HEK293 (cell line): ENCODE measurements around the gene CC2D1A.

Source experiments
- CTCF ChIA-PET: fragments of 350-600 bp; formaldehyde crosslinking; extraction: SDS; loops from one replicate; lab custom pipeline; 2021; ENCODE audit warnings: antibody characterized with exemption; lab: Yijun Ruan, JAX
- POLR2A ChIA-PET: fragments of 300-600 bp; formaldehyde crosslinking; extraction: SDS; loops from one replicate; lab custom pipeline; 2020; ENCODE audit warnings: antibody characterized with exemption, inconsistent platforms; lab: Yijun Ruan, JAX
- H3K27ac ChIP-seq: fragments of 200-500 bp; sonication (Bioruptor generic); 2 replicates; pipeline ENCODE4 v1.5.1; 2014; ENCODE audit warnings: low read depth, low read length, control low read depth, inconsistent platforms; ENCODE audit errors: extremely low read depth
- H3K36me3 ChIP-seq, 2 experiments: fragments of 200-500 bp in 1 of 2; sonication (Bioruptor generic) in 1 of 2; 1 replicate in 1 of 2; 2 replicates in 1 of 2; pipeline ENCODE4 v1.5.1; 2014 to 2017; ENCODE audit warnings: inconsistent platforms in 2 of 2, low read length in 2 of 2; ENCODE audit not compliant: control insufficient read depth in 2 of 2, insufficient read depth in 1 of 2
- H3K4me1 ChIP-seq: fragments of 200-500 bp; sonication (Bioruptor generic); 2 replicates; pipeline ENCODE4 v1.5.1; 2014; ENCODE audit warnings: mild to moderate bottlenecking, low read length, inconsistent platforms; ENCODE audit not compliant: control insufficient read depth, insufficient read depth
- H3K4me3 ChIP-seq: 2 replicates; pipeline ENCODE4 v1.5.1; 2011; ENCODE audit warnings: low read depth, mild to moderate bottlenecking, control low read depth, low read length, moderate library complexity
- H3K9me3 ChIP-seq: fragments of 200-500 bp; sonication (Bioruptor generic); 2 replicates; pipeline ENCODE4 v1.5.1; 2014; ENCODE audit warnings: low read depth, low read length, inconsistent platforms; ENCODE audit not compliant: control insufficient read depth, insufficient read depth
- EGR2 ChIP-seq: fragments of 450-650 bp; formaldehyde crosslinking; IDR thresholded peaks from 2 replicates; pipeline ENCODE4 v1.5.1; 2016; ENCODE audit warnings: low read depth, missing biosample characterization, missing genetic modification characterization
- ELK4 ChIP-seq: IDR thresholded peaks from 2 replicates; pipeline ENCODE4 v1.6.1; 2011; ENCODE audit warnings: mild to moderate bottlenecking, low read depth, low read length, borderline replicate concordance
- GLIS2 ChIP-seq: fragments of 450-650 bp; formaldehyde crosslinking; IDR thresholded peaks from 2 replicates; pipeline ENCODE4 v1.5.1; 2016; ENCODE audit warnings: missing biosample characterization, missing genetic modification characterization
- KLF16 ChIP-seq: fragments of 450-650 bp; formaldehyde crosslinking; IDR thresholded peaks from 2 replicates; pipeline ENCODE4 v1.5.1; 2017; ENCODE audit warnings: missing biosample characterization, missing genetic modification characterization
- PATZ1 ChIP-seq: fragments of 450-650 bp; formaldehyde crosslinking; IDR thresholded peaks from 2 replicates; pipeline ENCODE4 v1.5.1; 2016; ENCODE audit warnings: missing biosample characterization, missing genetic modification characterization
- TRIM28 ChIP-seq: IDR thresholded peaks from 2 replicates; pipeline ENCODE4 v1.6.1; 2011; ENCODE audit warnings: low read length, control low read depth, borderline replicate concordance
- YY1 ChIP-seq: fragments of 450-650 bp; formaldehyde crosslinking; IDR thresholded peaks from 2 replicates; pipeline ENCODE4 v1.5.1; 2018; ENCODE audit warnings: missing biosample characterization, missing genetic modification characterization
- ZBTB1 ChIP-seq: fragments of 450-650 bp; formaldehyde crosslinking; IDR thresholded peaks from 2 replicates; pipeline ENCODE4 v1.5.1; 2016; ENCODE audit warnings: missing biosample characterization, missing genetic modification characterization
- ZBTB7A ChIP-seq: fragments of 450-650 bp; formaldehyde crosslinking; IDR thresholded peaks from 2 replicates; pipeline ENCODE4 v1.5.1; 2016; ENCODE audit warnings: low read depth, missing biosample characterization, missing genetic modification characterization
- ZFHX2 ChIP-seq: fragments of 450-650 bp; formaldehyde crosslinking; conservative IDR thresholded peaks from 2 replicates; pipeline ENCODE4 v1.5.1; 2016; ENCODE audit warnings: missing biosample characterization, missing genetic modification characterization
- ZNF10 ChIP-seq: fragments of 450-650 bp; formaldehyde crosslinking; IDR thresholded peaks from 2 replicates; pipeline ENCODE4 v1.5.1; 2017; ENCODE audit warnings: missing biosample characterization, missing genetic modification characterization
- ZNF510 ChIP-seq: fragments of 450-650 bp; formaldehyde crosslinking; IDR thresholded peaks from 2 replicates; pipeline ENCODE4 v1.5.1; 2018; ENCODE audit warnings: mild to moderate bottlenecking, missing genetic modification characterization, missing biosample characterization; ENCODE audit not compliant: insufficient replicate concordance
- ZNF548 ChIP-seq: fragments of 450-650 bp; formaldehyde crosslinking; IDR thresholded peaks from 2 replicates; pipeline ENCODE4 v1.5.1; 2016; ENCODE audit warnings: missing biosample characterization, missing genetic modification characterization
- ZNF658 ChIP-seq: fragments of 450-650 bp; formaldehyde crosslinking; IDR thresholded peaks from 2 replicates; pipeline ENCODE4; 2016; ENCODE audit warnings: missing biosample characterization, missing genetic modification characterization

Gene CC2D1A

GRCh38 chr19:13954185-13954584 lies 48.2 kb downstream of the CC2D1A start:
- no peak for TF ChIP-seq ELK4
- TF ChIP-seq EGR2 (tag by site-specific recombination) = peak; percentile 46; the same call in 1 of the 2 replicates
- Histone ChIP-seq H3K4me1 (no peaks in the 10 kb centered on the region), H3K27ac (no peak overlapping the region), H3K9me3 (no peaks in the 10 kb centered on the region), H3K36me3 (peaks cover 10 to 50% of the 10 kb centered on the region in 2 experiments), H3K4me3 (no peak overlapping the region)
- ChIA-PET POLR2A (no interaction called here), CTCF (interaction anchor here (0.6 to 1.3 kb wide), 3 partner anchors 21 to 477 kb away, joined by 4 to 8 read pairs (median 5); no protein-coding TSS in a partner anchor)

GRCh38 chr19:13955662-13956364 lies 49.8 kb downstream of the CC2D1A start:
- no peak overlapping the region for H3K4me3 ChIP-seq
- TF ChIP-seq YY1 (no peak), KLF16 (tag by site-specific recombination) (no peak), ZNF10 (tag by site-specific recombination) (no peak), ZBTB1 (tag by site-specific recombination) (no peak), GLIS2 (peak; percentile 34; the same call in 1 of the 2 replicates), TRIM28 (no peak), ZBTB7A (tag by site-specific recombination) (no peak), ZNF510 (tag by site-specific recombination) (no peak), PATZ1 (tag by site-specific recombination) (peak; percentile 36; the same call in 1 of the 2 replicates), ZNF658 (tag by site-specific recombination) (no peak)
- TF ChIP-seq, all 188 proteins: peak for 2
- Histone ChIP-seq H3K4me1 (no peaks in the 10 kb centered on the region), H3K9me3 (no peaks in the 10 kb centered on the region), H3K36me3 (peaks cover 10 to 65% of the 10 kb centered on the region in 2 experiments), H3K27ac (no peak overlapping the region)
- CTCF ChIA-PET = no interaction called here
- POLR2A ChIA-PET = interaction anchor here (0.9 to 1.3 kb wide), 2 partner anchors 17 to 22 kb away, joined by 3 to 5 read pairs; partner anchors contain the start of gene PODNL1

DNA sequence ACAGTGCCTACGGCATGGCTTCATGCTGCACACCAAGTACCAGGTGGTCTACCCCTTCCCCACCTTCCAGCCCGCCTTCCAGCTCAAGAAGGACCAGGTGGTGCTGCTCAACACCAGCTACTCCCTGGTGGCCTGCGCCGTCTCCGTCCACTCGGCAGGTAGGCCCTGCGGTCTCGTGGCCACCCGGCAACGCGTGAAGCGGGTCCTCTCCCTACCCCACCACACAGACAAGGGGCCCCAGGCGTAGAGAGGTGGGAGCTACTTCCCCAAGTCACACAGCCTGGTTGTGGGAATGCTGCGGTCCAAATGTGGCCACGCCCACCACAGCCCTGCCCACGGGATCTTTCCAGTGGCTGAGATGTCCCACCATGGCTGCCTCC lies 50.4 kb downstream of the CC2D1A start:
- Histone ChIP-seq H3K36me3 (peaks cover 10 to 66% of the 10 kb centered on the region in 2 experiments), H3K27ac (no peak overlapping the region), H3K4me3 (no peak overlapping the region), H3K9me3 (no peaks in the 10 kb centered on the region), H3K4me1 (no peaks in the 10 kb centered on the region)
- CTCF ChIA-PET = no interaction called here
- POLR2A ChIA-PET = interaction anchor here (1.2 to 1.3 kb wide), 2 partner anchors 23 to 25 kb away, joined by 3 read pairs; no protein-coding TSS in a partner anchor
- TF ChIP-seq ZNF548 (tag by site-specific recombination) (no peak), EGR2 (tag by site-specific recombination) (0 out of 2 replicates have a peak, but pooled peaks have one; percentile 25), ZFHX2 (tag by site-specific recombination) (peak; percentile 25; the same call in 1 of the 2 replicates)
